GM19397 (cell line): ENCODE results near the gene CLIC6.

Experiments used
- ATAC-seq: cut with Tn5 transposase; IDR thresholded peaks from one replicate; pipeline ENCODE4 v1.9.1; 2021; ENCODE audit warnings: mild to moderate bottlenecking, moderate library complexity; ENCODE audit not compliant: unreplicated experiment

CLIC6 gene

DNA sequence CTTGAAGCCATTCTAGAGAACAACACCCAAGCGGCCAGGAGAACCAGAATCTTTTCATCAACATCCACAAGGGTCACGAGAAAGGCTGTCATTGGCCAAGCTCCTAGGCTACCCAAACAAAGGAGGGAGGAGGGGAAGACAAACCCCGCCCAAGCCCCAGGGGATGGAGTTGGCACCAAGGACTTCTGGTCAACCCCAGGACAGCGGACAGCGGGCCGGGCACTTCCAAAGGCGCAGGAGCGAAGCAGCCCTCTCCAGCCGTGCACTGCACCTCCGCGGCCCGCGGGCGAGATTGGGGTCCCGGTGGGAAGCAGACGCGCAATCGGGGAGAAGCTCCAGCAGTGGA lies at the start of gene CLIC6:
TSS of gene CLIC6 (plus strand) at position 192 of the 346 bp plus-strand sequence. CDS start 395 bp downstream, outside the sequence.
- ATAC-seq: no peak

- no peak for ATAC-seq
Observed at GRCh38 chr21:34619841-34620665, 48.7 kb upstream of the CLIC6 start.

DNA sequence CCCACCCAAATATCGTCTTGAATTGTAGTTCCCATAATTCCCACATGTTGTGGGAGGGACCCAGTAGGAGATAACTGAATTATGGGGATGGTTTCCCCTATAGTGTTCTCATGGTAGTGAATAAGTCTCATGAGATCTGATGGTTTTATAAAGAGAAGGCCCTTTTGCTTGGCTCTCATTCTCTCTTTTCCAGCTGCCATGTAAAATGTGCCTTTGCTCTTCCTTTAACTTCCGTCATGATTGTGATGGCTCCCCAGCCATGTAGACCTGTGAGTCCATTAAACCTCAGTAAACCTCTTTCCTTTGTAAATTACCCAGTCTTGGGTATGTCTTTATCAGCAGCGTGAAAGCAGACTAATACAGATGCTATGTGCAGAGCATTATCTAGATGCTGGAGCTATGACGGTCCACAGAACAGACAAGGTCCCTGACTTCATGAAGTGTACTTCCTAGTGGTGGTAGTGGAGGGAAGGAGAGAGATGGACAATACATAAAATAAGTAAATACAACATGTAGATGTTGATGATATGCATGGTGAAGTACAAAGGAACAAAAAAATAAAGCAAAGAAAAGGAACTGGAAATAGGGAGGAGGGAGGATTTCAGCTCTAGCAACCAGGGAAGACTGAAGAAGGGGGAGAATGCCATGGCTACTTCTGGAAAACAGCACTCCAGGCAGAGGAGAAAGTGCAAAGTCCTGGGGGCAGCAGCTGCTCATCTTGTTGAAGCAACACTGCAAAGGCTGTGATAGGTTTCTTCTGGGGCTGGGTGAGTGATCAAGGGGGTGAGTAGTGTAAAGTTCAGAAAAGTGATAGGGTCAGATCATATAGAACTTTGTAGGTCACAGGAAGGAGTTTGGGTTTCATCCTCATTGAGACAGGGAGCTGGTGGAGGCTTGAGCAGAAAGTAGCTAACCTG lies 47.1 kb upstream of the CLIC6 start:
- ATAC-seq: no peak

GRCh38 chr21:34623516-34623915 lies 45.3 kb upstream of the CLIC6 start:
- no peak for ATAC-seq

DNA sequence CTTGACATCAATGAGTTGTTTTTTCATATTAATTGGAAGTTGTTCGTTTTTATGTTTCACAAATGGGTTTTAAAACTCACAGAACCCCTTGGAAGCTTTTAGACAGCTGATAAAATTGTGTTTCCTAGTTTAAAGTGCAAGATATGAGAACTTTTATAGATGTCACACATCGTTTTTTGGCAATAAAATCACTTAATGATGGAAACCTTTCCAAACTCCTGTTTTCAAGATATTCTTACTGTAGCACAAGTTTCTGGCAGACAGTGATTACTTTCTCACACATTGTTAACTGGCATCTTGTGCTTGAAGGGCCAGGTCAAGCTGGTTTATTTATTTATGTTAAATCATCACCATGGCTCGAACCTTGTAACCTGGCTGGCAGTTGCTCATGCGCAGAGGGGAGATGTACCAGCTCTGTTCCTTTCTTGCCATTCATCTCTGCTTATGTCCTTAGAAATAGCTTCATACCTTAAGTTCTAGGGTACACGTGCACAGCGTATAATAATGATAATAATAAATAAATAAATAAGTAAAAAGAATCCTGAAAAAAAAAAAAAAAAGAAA lies 43.7 kb upstream of the CLIC6 start:
- ATAC-seq: no peak

DNA sequence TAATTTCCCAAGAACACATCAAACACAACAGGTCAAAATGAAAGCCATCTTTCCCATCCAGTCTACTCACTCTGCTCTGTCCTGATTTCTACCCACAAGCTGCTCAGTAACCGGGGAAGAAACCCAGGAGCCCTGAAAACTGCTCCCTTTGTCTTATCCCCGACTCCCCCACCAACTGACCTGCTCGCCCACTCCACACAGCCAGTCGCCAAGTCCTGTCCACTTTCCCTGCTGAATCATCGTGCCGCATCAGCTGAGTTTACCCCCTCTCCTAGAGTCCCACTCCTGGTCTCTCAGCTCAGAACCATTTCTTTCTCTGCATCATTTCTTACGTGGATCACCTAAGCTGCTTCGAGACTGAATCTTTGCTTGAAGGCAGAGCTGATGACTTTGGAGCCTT lies 42.7 kb upstream of the CLIC6 start:
- ATAC-seq: no peak

DNA sequence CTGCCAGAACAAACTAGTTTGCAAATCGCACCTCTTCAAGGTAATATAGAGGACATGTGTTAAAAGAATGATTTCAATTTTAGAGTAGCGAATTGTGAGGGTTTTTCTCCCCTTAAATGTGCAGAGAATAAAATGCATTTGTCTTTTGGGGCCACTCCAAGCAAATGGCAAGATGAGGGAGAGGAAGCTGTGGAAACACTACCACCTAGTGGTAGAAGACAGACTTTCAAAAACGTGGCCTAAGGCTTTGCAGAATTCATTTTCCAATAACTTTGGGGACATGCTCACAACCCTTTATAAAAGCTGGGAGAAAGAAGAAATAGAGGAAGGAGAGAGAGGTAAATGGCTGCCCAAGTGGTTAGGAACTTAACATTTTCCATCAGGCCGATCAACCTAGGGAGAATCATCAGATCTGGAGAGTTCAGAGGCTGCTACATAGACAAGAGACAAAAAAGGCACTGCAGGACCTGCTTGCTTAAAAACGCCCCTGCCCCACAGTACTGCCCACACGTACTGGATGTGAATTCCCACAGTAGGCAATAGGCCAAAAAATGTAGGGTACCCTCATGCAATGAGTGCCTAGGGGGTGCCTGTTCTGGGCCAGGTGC lies 38.2 kb upstream of the CLIC6 start:
- ATAC-seq: peak; percentile 58

DNA sequence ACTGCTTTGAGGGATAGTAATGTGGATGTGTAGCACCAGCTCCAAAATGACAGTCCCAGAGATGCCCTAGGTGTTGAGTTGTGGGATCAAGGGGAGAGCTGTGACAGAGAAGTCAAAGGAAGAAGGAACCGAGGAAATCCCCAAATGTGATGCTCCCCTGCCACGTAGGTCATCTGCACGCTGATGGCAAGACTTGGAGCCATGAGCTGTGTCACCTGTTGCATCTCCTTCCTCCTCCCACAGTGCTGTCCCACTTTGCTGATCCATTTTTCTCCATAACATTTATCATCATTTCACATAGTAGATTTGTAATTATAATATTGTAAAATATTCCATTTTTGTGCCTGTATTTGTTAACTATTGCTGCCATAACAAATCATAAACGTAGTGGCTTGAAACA lies 36.3 kb upstream of the CLIC6 start:
- ATAC-seq: no peak

DNA sequence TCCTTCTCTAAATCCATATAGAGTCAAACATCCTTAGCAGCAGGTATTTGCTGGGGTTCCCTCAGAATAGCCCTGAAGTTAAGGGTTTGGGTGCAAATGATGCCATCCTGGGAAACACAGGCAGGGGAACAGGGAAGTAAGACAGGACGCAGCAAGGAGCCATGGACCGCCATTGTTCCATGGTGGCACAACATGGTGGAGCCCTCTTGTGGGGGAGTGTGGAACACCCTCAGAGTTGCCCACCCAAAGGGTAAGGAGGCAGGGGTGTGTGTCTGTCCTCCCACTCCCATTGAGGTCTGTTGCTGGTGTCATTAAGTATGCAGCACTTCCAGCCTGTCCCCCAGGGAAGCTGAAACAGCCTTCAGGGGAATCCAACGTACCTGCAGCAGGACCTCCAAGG lies 33.5 kb upstream of the CLIC6 start:
- no peak for ATAC-seq

- ATAC-seq: no peak
Observed at GRCh38 chr21:34636961-34637360, 31.8 kb upstream of the CLIC6 start.

DNA sequence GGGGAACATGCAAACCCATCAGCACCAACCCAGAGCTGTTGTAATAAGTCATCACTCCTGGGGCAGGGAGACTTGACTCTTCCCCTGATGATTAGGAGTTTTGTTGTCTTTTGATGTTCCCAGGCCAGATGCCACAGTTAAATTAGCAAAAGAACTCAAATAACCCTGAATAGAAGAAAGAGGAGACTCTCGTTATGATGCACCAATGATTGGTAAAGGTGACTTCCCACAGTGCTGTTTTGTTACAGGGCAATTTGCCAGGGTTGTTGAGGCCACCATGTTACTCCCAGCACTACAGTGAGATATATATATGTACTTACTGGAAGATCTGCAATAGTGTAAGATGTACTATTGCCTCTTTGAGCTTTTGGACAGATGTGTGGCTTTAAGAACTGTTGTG lies 29.5 kb upstream of the CLIC6 start:
- ATAC-seq: no peak

DNA sequence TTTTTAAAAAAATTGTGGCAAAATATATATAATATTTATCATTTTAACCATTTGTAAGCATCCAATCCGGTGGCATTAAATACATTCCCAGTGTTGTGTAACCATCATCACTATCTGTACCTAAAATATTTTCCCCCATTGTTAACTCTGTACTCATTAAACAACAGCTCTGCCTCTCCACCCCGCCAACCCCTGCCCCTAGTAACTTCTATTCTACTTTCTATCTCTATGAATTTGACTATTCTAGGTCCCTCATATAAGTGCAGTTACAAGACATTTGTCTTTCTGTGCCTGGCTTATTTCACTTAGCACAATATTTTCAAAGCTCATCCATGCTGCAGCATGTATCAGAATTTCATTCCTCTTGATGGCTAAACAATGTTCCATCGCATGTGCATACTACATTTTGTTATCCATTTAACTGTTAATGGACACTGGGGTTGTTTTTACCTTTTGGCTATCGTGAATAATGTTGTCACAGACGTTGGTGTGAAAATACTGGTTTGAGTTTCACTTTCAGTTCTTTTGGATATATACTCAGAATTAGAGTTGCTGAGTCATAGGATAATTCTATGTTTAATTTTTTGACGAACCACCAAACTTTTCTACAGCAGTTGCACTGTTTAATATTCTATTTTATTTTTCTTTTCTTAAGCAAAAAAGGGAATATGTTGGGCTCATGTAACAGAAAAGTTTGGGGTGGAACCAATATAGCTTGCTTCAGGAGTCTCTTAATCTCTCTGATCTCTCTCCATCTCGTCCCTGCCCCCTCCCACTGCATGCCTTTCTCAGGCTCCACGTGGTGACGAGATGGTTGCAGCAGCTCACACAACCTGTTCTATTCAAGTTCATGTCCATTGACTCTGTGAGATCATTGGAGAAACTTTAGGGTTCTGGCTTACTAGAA lies 28.7 kb upstream of the CLIC6 start:
- no peak for ATAC-seq

GRCh38 chr21:34640858-34641257 lies 27.9 kb upstream of the CLIC6 start:
- no peak for ATAC-seq

GRCh38 chr21:34642211-34643075 lies 26.4 kb upstream of the CLIC6 start:
- peak; percentile 56 for ATAC-seq

- ATAC-seq: no peak
Observed at GRCh38 chr21:34644825-34645224, 24.0 kb upstream of the CLIC6 start.

GRCh38 chr21:34647555-34647954 lies 21.2 kb upstream of the CLIC6 start:
- ATAC-seq: no peak

GRCh38 chr21:34648739-34649297 lies 20.0 kb upstream of the CLIC6 start:
- no peak for ATAC-seq

DNA sequence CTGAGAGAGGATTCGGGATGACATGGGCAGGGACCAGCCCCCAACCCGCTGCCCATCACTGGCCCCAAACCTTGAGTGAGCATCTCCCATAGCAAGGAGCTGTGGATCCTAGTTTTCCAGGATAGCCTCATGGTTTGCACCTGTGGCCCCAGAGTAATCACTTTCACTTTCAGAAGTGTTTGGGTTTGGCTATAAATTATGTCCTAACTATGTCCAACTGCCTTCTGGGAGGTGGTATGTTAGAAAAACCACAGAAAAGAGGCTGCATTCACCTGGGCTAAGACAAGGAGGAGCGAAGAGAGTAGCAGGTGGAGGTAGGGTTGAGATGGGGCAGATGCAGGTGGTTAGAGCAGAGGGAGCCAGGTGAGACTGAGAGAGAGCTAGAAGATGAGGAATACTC lies 19.4 kb upstream of the CLIC6 start:
- ATAC-seq: no peak

- no peak for ATAC-seq
Observed at GRCh38 chr21:34650861-34651431, 17.8 kb upstream of the CLIC6 start.
